ENCODE results near the gene DMRTC2.

DNA sequence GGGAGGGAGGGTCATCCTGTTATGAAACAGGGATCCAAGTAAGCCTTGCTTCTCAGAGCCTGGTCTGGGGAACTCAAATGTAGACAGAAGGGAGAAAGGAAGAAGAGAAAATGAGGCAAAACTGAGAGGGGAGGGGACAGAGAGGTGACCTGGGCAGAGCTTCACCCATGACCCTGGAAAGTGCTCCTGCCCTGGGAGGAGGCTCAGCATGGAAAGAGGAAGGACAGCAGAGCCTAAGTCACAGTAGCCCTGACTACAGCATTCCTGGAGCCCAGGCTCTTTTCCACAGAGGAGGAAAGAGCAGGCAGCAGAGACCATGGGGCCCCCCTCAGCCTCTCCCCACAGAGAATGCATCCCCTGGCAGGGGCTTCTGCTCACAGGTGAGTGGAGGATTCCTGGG, 48.5 kb upstream of the DMRTC2 start, which contains the start of gene CEACAM3:
- no peak for TF ChIP-seq ZFX (IDR thresholded peaks at IDR 0.05)
- TF ChIP-seq, protein P1, sequence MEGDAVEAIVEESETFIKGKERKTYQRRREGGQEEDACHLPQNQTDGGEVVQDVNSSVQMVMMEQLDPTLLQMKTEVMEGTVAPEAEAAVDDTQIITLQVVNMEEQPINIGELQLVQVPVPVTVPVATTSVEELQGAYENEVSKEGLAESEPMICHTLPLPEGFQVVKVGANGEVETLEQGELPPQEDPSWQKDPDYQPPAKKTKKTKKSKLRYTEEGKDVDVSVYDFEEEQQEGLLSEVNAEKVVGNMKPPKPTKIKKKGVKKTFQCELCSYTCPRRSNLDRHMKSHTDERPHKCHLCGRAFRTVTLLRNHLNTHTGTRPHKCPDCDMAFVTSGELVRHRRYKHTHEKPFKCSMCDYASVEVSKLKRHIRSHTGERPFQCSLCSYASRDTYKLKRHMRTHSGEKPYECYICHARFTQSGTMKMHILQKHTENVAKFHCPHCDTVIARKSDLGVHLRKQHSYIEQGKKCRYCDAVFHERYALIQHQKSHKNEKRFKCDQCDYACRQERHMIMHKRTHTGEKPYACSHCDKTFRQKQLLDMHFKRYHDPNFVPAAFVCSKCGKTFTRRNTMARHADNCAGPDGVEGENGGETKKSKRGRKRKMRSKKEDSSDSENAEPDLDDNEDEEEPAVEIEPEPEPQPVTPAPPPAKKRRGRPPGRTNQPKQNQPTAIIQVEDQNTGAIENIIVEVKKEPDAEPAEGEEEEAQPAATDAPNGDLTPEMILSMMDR (conservative IDR thresholded peaks at IDR 0.05), result no peak

All from C4-2B (cell line).